HEK293 (cell line): Measurements from ENCODE around the gene APOBEC4.

ENCODE experiments used
- TF ChIP-seq, protein P1 (sequence below): fragments of 450-650 bp; formaldehyde crosslinking; IDR thresholded peaks from 2 replicates; pipeline ENCODE4 v1.5.1; 2016; ENCODE audit warnings: missing biosample characterization, missing genetic modification characterization
- TF ChIP-seq, protein P2 (sequence below): fragments of 450-650 bp; formaldehyde crosslinking; IDR thresholded peaks from 2 replicates; pipeline ENCODE4 v1.5.1; 2016; ENCODE audit warnings: missing biosample characterization, missing genetic modification characterization

DNA sequence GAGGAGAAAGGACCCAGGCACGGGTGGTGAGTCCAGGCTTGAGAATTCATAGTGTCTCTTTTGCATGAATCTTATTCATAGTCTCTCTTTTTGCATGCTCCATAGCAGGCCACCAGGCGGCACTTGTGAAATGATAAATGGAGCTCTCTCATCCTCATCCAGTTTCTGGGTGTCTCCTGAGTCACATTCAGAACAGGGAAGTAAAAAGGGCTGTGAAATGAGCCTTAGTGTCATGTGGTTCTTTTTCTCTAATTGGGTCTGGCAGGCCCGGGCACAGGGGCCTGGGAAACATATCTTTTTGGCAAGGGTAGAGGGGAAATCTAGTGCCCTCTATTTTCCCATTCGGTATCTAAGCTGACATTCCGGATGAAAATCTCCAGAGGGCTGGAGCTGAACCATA lies 43.8 kb downstream of the APOBEC4 start:
- TF ChIP-seq, protein P1, sequence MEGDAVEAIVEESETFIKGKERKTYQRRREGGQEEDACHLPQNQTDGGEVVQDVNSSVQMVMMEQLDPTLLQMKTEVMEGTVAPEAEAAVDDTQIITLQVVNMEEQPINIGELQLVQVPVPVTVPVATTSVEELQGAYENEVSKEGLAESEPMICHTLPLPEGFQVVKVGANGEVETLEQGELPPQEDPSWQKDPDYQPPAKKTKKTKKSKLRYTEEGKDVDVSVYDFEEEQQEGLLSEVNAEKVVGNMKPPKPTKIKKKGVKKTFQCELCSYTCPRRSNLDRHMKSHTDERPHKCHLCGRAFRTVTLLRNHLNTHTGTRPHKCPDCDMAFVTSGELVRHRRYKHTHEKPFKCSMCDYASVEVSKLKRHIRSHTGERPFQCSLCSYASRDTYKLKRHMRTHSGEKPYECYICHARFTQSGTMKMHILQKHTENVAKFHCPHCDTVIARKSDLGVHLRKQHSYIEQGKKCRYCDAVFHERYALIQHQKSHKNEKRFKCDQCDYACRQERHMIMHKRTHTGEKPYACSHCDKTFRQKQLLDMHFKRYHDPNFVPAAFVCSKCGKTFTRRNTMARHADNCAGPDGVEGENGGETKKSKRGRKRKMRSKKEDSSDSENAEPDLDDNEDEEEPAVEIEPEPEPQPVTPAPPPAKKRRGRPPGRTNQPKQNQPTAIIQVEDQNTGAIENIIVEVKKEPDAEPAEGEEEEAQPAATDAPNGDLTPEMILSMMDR = peak; percentile 35; the same call in 1 of the 2 replicates
- TF ChIP-seq, protein P2, sequence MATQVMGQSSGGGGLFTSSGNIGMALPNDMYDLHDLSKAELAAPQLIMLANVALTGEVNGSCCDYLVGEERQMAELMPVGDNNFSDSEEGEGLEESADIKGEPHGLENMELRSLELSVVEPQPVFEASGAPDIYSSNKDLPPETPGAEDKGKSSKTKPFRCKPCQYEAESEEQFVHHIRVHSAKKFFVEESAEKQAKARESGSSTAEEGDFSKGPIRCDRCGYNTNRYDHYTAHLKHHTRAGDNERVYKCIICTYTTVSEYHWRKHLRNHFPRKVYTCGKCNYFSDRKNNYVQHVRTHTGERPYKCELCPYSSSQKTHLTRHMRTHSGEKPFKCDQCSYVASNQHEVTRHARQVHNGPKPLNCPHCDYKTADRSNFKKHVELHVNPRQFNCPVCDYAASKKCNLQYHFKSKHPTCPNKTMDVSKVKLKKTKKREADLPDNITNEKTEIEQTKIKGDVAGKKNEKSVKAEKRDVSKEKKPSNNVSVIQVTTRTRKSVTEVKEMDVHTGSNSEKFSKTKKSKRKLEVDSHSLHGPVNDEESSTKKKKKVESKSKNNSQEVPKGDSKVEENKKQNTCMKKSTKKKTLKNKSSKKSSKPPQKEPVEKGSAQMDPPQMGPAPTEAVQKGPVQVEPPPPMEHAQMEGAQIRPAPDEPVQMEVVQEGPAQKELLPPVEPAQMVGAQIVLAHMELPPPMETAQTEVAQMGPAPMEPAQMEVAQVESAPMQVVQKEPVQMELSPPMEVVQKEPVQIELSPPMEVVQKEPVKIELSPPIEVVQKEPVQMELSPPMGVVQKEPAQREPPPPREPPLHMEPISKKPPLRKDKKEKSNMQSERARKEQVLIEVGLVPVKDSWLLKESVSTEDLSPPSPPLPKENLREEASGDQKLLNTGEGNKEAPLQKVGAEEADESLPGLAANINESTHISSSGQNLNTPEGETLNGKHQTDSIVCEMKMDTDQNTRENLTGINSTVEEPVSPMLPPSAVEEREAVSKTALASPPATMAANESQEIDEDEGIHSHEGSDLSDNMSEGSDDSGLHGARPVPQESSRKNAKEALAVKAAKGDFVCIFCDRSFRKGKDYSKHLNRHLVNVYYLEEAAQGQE = no peak
